Stimulated activated CD4-positive, alpha-beta T cell treated with anti-CD3 and anti-CD28 coated beads, Interleukin-1b, Interleukin-23, amount 100 ng/mL, for 48 hours (primary cell): ENCODE measurements around the gene PPP4R3C.
"Not testable (repeated sequence)": the region's sequence is repeated elsewhere in the genome, so short reads cannot be mapped to it uniquely, and the experiment has no call there.

Source experiments
- DNase-seq: peaks from one replicate; pipeline ENCODE4 v3.0.0-alpha.2; 2020

Gene PPP4R3C

GRCh38 chrX:27463187-27463586 is at the start of gene PPP4R3C:
Gene PPP4R3C (minus strand): TSS chrX:27463341. CDS start chrX:27463296, 45 bp downstream.
- DNase-seq = no peak

GRCh38 chrX:27491397-27491796 is 28.3 kb upstream of the PPP4R3C start:
- DNase-seq = no peak

GRCh38 chrX:27466051-27466450 is 2.9 kb upstream of the PPP4R3C start:
- DNase-seq = no peak

GRCh38 chrX:27465036-27465435 is 1.9 kb upstream of the PPP4R3C start:
- no peak for DNase-seq

- not testable (repeated sequence) for DNase-seq
Measured at GRCh38 chrX:27459129-27459528, 4.0 kb downstream of the PPP4R3C start.

- not testable (repeated sequence) for DNase-seq
Measured at GRCh38 chrX:27458544-27458943, 4.6 kb downstream of the PPP4R3C start.

GRCh38 chrX:27451324-27451723 is 11.8 kb downstream of the PPP4R3C start:
- DNase-seq = no peak

GRCh38 chrX:27446423-27446822 is 16.7 kb downstream of the PPP4R3C start:
- DNase-seq = no peak

GRCh38 chrX:27445438-27445837 is 17.7 kb downstream of the PPP4R3C start:
- DNase-seq = no peak

- DNase-seq = no peak
Measured at GRCh38 chrX:27444093-27444908, 18.8 kb downstream of the PPP4R3C start.

- not testable (repeated sequence) for DNase-seq
Measured at GRCh38 chrX:27442392-27442791, 20.7 kb downstream of the PPP4R3C start.

GRCh38 chrX:27439771-27440170 is 23.4 kb downstream of the PPP4R3C start:
- DNase-seq = no peak

- DNase-seq = no peak
Measured at GRCh38 chrX:27438937-27439336, 24.2 kb downstream of the PPP4R3C start.

- DNase-seq = no peak
Measured at GRCh38 chrX:27435031-27435430, 28.1 kb downstream of the PPP4R3C start.
